Measurements from ENCODE around the gene SNX25.
A peak's percentile ranks its signal among the peaks of the same experiment; 100 is the strongest.
"Not testable (repeated sequence)": the region's sequence is repeated elsewhere in the genome, so short reads cannot be mapped to it uniquely, and the experiment has no call there.

SNX25 gene

DNA sequence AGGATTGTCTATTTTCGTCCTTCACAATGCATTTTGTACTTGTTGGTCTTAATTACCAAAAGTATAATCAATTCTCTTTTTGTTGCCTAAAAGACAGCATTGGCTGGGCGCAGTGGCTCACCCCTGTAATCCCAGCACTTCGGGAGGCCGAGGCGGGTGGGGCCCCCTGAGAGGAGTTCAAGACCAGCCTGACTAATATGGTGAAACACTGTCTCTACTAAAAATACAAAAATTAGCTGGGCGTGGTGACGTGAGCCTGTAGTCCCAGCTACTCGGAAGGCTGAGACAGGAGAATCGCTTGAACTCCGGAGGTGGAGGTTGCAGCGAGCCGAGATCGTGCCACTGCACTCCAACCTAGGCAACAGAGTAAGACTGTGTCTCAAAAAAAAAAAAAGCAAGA, 4.3 kb upstream of the SNX25 start:
- not testable (repeated sequence) for DNase-seq

DNA sequence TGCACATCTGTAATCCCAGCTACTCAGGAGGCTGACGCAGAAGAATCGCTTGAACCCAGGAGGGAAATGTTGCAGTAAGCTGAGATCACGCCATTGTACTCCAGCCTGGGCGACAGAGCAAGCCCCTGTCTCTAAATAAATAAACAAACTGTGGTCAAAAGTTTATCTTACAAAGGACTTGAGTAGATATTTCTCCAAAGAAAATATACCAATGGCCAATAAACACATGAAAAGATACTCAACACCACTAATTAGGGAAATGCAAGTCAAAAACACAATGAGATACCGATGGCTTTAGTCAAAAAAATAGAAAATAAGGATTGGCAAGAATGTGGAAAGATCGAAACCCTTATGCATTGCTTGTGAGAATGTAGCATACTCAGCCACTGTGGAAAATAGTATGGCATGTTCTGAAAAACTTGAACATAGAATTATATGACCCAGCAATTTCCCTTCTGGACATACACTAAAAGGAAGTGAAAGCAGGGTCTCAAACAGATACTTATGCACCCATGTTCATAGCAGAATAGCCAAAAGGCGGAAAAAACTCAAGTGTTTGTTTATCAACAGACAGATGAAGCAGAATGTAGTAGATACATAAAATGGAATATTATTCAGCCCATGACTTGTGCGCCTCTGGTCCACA, 3.6 kb upstream of the SNX25 start:
- no peak for DNase-seq

DNA sequence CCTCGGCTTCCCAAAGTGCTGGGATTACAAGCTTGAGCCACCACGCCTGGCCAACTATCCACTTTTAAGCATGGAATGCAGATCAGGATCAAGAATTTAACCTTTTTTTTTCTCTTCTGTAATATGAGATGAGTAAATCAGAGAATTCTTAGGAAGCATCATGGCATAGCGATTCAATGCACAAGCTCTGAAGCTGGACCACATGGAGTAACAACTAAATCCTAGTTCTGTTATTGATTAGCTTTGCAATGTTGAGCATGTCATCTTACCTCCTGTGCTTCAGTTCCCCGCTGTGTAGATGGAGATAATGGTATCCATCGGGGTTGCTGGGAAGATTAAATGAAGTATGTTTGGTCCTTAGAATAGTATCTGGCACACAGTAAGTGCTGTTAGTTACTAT, 1.9 kb upstream of the SNX25 start:
- no peak for DNase-seq

DNA sequence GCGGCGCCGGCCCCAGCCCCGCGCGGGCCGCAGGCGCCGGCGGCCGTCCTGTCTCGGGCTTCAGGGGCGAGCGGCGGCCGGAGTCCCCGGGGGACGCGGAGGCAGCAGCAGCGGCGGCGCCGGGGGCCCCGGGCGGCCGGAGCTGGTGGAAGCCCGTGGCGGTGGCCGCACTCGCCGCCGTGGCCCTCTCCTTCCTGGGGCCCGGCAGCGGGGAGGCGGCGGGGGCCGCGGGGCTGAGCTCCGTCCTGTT, 379 bp downstream of the SNX25 start:
- not testable (repeated sequence) for DNase-seq

DNA sequence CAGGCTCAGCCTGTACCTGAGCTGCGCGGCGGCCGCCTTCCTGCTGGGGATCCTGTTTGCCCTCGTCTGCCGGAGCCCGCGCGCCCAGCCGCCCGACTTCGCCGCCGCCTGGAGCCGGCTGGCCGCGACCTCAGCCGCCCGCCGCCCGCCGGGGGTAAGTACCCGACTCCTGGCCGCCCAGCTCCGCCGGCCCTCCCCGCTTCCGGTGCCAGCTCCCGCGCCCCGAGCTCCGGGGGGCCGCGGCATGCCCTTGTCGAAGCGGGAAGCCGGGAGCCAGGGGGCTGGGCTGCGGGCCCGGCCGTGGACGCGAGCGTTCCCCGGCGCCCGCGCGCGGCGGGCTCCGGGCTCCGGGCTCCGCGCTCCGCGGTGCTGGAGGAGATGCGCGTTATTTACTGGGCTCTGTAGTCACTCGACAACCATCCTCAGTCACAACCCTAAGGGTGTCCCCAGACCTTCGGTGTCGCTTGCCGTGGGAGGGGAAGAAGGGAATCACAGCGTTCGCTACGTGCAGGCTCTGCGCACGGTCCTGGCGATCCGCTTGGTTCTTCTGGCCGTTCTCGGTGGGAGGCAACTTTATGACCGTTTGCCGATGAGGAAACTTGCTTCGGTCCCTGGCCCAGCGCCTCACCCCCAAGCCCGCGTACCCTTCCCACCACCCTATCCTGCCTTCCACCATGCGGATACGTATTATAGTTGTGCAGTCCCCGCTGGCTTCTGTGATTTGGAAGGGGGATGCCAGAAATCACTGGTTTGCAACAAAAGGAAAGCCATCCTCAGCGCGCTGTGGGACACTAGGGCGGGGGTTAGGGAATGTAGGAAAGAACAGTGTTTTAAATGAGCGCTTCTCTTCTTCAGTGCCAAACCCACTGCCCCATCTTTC, 944 bp downstream of the SNX25 start:
- peak; percentile 38 for DNase-seq

DNA sequence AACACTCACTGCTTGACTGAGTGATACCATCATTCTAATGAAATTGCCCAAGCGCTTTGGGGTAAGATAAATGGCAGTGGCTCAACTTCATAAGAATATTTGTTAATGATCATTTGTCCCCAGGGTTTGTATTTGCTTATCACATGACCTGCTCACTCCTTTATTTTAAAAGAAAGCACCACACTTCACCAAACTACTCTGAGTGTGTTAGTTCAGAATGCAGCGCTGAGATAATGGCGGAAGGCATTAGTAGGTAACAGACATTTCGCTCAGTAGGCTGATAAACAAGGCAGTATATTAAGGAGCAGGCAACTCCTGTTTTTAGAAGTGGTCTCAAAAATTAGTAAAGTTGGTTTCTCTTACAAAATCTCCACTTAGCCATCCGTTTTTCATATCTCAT, 1.6 kb downstream of the SNX25 start:
- no peak for DNase-seq

DNA sequence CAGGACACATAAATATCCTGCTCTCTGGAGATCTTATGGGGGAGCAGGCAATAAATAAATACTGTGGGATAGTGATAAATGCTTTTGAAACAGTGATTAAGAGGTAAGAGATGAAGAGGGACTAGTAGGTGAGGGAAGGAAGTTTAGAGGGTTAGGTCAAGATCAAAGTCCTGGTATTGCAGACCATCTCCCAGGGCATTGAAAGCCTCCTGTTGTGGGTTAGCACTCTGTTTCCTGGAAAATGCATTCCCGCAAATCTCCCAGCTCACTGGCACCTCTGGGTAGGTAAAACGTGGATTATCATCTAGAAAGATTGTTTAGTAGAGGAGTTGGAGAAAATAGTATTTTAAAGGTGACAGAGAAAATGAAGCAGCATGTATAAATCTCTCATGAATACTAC, 2.2 kb downstream of the SNX25 start:
- no peak for DNase-seq

DNA sequence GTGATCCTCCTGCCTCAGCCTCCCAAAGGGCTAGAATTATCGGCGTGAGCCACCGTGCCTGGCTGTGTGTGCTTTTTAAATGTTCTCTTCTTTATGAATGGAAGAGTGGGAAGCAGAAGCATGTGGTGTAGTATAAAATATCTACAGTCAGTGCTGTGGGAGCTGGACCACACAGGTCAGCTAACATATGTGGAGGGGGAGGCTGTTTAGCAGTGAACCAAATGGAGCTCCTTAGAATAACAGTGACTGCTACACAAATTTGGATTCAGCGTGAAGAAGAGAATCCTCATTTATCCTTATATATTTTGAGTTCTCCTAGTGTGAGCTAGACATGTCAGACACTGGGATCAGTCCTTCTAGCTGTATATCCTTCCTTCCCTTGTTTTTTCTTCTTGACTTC, 3.2 kb downstream of the SNX25 start:
- DNase-seq = no peak

DNA sequence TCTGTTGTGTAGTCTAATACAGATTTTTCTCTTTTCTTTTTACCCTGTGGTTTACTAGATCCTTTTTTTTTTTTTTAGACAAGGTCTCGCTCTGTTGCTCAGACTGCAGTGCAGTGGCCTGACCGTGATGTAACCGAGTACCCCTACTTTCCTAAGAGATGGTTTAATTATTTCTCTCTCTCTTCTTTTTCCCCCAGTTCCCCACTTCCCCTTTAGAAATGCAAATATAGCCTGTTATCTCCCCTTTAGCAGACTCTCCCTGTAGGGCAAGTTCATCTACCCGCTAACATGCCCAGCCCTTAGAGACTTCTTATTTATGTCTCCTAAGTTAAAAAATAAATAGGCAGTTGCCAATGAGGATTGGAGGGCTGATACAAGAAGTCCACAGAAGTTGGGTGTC, 4.5 kb downstream of the SNX25 start:
- peak; percentile 73 for DNase-seq

DNA sequence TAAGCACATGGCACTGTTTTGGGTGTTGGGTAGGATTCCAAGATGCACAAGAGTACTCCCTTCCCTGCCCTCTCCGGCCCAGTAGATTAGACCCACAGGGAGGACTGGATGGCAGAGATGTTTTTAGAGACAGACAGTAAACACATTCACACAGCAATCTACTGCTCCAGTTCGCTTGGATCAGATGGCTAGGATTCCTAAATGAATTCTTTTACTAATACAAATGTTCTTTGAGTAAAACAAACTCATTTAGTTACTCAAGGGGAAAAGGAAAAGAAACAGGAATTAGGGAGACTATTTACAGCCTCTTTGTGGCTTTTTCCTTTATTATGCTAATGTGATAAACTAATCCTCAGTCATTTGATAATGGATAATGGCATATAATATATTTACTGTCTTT, 5.9 kb downstream of the SNX25 start:
- no peak for DNase-seq

DNA sequence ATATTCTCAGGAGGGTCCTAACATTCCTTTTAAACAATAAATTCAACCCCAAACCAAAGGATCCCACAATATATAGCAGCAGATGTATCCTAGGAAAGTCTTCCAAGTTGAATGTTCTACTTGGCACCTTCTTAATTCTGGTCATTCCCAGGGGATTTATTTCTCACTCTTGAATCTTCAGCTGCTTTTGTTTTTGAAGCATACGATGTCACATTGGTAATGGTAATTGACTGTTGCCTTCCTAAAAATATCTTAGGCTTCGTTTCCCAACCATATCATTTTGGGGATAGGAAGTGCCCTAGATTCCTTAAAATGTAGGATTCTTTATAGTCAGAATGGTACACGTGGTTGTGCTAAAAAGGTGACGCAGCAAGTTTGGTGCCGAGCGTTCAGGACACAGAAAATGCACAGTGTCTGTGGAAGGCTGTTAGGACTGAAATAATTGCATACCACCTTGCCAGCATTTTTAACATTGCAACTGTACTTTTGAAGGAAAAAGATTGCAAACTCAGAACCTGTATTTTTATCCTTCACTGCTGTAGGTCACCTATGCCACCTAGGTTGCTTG, 8.1 kb downstream of the SNX25 start:
- DNase-seq = no peak

DNA sequence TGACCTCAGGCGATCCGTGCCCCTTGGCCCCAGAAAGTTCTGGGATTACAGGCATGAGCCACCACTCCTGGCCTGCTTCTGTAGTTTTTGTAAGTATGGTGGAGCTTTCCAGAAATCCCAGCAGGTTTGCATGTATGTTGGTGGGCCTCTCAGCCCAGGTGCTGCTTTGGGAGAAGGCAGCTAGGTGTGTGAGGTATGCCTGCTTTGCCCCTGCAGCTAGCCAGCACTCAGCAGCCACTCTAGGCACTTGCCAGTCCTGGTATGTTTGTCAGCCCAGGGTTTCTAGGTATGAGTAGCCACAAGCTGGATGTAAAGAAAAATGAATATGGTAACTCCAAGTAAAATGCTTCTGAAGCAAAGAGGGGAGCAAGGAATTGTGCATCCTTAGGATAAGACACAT, 8.9 kb downstream of the SNX25 start:
- no peak for DNase-seq

DNA sequence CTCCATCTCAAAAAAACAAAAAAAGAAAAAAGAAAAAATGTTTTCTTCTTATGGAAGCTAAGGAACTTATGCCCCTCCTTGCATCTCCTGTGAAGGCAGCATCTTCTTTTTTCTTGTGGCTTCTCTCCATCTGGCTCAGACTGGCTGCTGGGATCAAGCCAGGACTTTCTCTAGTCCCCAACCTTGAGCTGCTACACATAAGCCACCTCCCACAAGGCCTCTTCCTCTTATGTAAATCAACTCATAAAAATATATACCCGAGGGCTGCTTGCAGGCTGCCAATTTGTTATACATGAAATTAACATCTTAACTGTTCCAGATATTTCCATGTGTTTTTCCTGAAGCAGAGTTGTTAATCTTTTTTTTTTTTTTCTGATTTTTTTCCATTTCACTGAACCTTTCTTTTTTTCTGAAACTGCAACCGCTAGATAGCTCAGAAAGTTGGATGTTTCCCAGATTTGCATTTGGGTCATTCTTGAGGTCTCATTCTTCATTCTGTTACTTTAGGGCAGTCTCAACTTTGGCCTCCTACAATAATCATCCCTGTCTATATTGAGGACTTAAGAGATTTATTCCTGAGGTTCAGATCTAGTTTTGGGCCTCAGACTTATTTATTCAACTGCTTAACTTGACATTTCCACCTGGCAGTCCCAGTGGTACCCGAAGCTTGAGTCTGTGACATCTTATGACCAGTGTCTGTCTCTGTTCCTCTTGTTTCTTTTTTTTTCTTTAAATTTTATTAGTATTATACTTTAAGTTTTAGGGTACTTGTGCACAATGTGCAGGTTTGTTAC, 10.3 kb downstream of the SNX25 start:
- DNase-seq = peak; percentile 14

DNA sequence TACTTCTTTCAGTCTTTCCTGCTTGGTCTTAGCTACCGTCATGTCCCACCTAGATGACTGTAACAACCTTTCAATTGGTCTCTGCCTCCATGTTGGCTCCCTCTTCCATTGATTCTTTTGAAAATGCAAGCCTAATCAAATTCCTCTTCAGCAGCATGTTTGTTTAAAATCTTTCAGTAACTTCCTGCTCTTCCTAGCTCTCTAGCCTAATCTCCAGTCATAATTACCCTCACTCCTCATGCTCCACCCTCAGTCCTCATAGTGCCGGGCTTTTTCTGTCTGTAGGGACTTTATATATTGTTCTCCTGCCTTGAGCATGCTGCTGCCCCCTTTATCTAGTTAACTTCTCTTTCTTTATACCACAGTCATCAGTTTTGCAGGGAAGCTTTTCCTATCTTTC, 12.1 kb downstream of the SNX25 start:
- DNase-seq = no peak

DNA sequence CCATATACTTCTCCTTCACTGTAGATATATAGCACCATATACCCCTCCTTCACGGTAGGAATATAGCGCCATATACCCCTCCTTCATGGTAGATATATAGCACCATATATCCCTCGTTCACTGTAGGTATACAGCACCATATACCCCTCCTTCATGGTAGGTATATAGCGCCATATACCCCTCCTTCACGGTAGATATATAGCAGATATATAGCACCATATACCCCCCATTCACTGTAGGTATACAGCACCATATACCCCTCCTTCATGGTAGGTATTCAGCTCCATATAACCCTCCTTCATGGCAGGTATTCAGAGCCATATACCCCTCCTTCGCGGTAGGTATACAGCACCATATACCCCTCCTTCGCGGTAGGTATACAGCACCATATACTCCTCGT, 12.5 kb downstream of the SNX25 start:
- DNase-seq = no peak

DNA sequence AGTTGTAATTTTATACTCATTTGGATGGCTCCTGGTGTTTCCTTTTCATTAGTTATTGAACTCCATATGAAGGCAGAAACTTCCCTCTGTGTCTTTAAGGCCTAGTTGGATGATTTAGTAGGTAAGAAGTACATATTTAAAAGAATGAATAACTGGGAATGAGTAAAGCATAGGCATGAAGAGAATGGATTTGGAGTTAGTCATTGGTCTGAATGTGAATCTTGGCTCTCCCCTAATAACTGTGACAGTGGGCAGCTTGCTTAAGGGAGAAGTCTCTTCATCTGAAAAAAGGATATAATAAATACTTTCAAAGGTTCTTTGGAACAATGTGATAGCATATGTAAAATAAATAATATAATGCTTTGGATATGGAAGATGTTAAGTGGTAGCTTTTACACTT, 13.2 kb downstream of the SNX25 start:
- no peak for DNase-seq

DNA sequence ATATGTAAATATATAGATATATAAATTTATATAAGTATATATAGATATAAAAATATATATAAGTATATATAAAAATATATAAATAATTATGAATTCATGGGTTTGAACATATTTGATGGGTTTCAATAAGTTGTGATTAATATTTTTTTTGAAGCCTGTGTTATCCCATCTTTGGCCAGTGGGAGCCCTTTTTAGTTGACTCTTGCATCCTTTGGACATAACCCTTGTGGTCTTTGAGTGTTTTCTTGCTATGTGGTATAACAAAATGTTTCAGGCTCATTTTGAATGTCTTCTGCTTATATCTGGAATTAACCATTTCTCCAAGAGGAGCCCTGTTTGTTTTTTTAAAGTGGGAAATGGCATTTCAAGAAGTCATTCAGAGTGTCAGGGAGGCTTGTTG, 15.2 kb downstream of the SNX25 start:
- DNase-seq = no peak

DNA sequence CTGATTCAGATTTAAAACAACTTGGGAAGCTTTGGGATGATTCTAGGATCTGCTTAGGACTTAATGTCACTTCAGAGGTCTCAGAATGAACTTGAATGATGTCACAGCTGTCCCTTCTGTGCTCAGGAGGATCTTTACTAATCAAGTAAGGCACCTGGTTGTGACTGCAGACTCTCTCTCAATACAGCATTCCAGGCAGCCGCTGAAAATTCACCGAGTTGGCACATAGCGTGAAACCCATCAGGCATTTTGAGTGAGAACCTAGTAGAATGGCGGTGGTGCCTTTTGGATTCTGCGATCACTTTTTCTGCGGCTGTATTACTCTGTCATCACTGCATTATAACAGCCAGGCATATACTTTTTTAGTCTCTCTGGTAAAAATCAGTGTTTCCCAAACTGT, 16.5 kb downstream of the SNX25 start:
- DNase-seq = no peak

DNA sequence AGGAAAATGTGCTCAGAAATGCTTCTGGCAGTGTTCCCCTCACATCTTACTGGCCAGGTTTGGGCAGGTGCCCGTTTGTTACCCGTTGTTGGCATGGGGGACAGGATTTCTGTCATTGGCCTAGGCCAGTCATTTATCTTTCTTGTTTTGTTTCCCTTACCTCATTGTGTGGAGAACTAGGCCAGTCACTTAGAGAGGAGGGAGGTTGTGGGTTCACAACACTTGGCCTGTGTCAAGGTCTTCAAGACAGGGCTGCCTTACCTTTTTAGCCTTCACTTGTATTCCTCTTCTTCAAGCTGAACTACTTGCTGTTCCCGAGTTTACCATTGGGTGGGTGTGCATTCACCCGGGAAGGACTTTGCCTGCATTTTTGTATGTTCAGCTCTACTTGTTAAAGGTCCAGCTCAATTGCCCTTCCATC, 17.7 kb downstream of the SNX25 start:
- DNase-seq = peak; percentile 11

DNA sequence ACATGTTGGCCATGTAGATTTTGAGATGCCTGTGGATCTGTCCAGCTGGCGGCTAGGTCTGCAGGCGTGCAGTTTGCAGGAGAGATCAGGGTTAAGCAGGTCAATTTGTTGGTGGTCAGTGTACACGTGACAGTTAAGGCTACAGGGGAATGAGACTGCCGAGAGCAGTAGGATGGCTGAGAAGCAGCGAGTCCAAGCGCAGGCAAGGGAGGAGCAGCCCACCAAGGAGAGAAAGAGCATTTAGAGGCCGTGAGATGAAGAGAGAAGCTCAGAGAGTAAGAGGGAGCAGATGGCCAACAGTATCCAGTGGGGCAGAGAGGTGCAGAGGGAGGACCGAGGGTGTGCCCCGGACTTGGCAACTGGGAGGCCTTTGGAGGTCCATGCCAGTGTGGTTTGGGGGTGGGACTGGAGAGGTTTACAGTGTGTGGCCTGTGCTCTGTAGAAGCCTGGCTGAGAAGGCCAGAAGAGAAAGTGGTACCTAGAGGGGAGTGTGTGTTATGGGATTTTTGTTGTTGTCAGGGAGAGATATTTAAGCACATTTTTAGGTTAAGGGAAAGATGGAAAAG, 18.4 kb downstream of the SNX25 start:
- no peak for DNase-seq

DNA sequence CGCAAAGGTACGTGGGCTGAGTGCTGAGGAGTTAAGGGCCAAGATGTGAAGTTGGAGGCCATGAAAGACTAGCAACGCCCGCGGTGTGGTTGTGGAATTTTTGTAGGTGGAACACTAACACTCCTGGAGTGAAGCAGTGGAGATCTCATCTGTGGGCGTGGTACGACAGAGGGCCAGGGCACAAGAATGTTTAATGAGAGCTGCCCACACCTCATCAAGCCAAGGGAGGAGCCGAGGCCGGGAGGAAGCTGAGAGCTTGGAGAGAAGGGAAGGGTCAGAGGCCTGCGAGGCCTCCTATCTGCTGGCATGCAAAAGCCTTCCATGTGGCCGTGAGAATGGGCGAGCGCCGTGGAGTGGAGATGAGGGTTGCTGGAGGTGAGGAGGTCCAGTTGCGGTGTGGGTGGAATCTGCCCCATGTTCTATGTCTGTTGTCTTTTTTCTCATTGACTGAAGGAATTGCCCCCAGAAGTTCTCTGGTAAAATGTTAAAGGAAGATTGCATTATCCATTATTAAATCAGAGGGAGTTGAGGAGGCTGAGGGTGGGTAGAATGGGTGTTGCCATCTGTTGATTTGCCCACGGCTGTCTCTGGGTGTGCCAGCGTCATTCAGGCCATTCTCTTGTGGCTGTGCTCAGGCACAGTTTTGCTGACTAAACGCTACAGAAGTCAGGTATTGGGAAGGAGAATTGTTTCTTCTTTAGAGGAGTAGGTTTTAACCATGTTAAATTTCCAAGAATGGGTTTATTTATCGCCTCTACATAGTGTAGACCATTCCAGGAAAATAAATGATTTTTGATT, 19.8 kb downstream of the SNX25 start:
- no peak for DNase-seq

DNA sequence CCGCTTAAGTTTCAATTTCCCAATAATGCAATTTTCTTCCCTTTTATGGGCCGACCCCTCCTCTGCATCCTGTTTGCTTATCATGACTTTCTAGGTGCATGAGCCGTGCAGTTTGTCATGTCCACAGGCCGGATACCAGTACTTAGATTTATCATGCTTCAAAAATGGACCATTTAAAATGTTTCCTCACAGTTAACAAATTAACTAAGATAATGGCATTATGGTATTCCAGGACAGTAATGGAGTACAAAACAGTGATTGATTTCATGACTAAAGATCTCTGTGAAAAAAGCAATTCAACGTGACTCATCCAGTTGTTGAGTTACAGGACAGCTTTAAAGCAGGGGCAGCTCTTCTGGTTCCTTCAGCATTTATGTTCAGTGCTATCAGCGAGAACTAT, 23.0 kb downstream of the SNX25 start:
- DNase-seq = no peak
